GM23338 (cell line): ENCODE measurements around the gene CNGA4. TPM values are rescaled to one million over a fixed set of nuclear protein-coding genes. Genes with fewer than 3 reads are reported as not detected.

Experiments used
- ATAC-seq: fragments of 200-7000 bp; cut with Tn5 transposase; 3 replicates; pipeline ENCODE4 v1.9.1; 2020
- DNase-seq: peaks from one replicate; pipeline ENCODE4 v3.0.0-alpha.2; 2015; ENCODE audit warnings: low spot score
- H2AFZ ChIP-seq: fragments of 200-600 bp; sonication (generic); 2 replicates; pipeline ENCODE4 v1.8.0; 2016; ENCODE audit warnings: antibody characterized with exemption, mild to moderate bottlenecking, moderate library complexity
- H3F3A ChIP-seq: fragments of 200-600 bp; sonication (generic); replicated peaks from 2 replicates; pipeline ENCODE4 v1.8.0; 2017; ENCODE audit warnings: antibody characterized with exemption, mixed run types, low read depth
- H3K27ac ChIP-seq: fragments of 200-600 bp; sonication (generic); 2 replicates; pipeline ENCODE4 v1.6.1; 2016; ENCODE audit warnings: low read depth
- H3K27me3 ChIP-seq: fragments of 200-600 bp; sonication (generic); 2 replicates; pipeline ENCODE4 v1.8.0; 2016; ENCODE audit warnings: mild to moderate bottlenecking, mixed run types, moderate library complexity; ENCODE audit not compliant: insufficient read depth
- H3K36me3 ChIP-seq: fragments of 200-600 bp; sonication (generic); 2 replicates; pipeline ENCODE4 v1.8.0; 2016; ENCODE audit warnings: mild to moderate bottlenecking; ENCODE audit not compliant: insufficient read depth
- H3K4me1 ChIP-seq: fragments of 200-600 bp; sonication (generic); 2 replicates; pipeline ENCODE4 v1.8.0; 2016; ENCODE audit warnings: mild to moderate bottlenecking, moderate library complexity; ENCODE audit not compliant: insufficient read depth
- H3K4me2 ChIP-seq: fragments of 200-600 bp; sonication (generic); 2 replicates; pipeline ENCODE4 v1.7.1; 2017; ENCODE audit warnings: mixed run types
- H3K4me3 ChIP-seq: fragments of 200-600 bp; sonication (generic); 2 replicates; pipeline ENCODE4 v1.6.1; 2016; ENCODE audit warnings: mixed run types
- H3K79me2 ChIP-seq: fragments of 200-600 bp; sonication (generic); replicated peaks from 2 replicates; pipeline ENCODE4 v1.8.0; 2017; ENCODE audit warnings: mild to moderate bottlenecking; ENCODE audit not compliant: insufficient read depth
- H3K9me2 ChIP-seq: fragments of 200-600 bp; sonication (generic); 2 replicates; pipeline ENCODE4 v1.8.0; 2017; ENCODE audit not compliant: insufficient read depth
- H4K20me1 ChIP-seq: fragments of 200-600 bp; sonication (generic); replicated peaks from 2 replicates; pipeline ENCODE4 v1.8.0; 2017; ENCODE audit warnings: mild to moderate bottlenecking; ENCODE audit not compliant: insufficient read depth
- H3K27ac Mint-ChIP-seq: 2 replicates; pipeline ENCODE4 v1.8.0; 2020; ENCODE audit warnings: inconsistent platforms, mild to moderate bottlenecking, moderate library complexity, mixed read lengths
- H3K27me3 Mint-ChIP-seq: 3 replicates; pipeline ENCODE4 v1.8.0; 2022; ENCODE audit warnings: low read depth, mild to moderate bottlenecking, moderate library complexity, mixed read lengths, inconsistent platforms; ENCODE audit not compliant: insufficient read depth, poor library complexity
- H3K36me3 Mint-ChIP-seq: 3 replicates; pipeline ENCODE4 v1.8.0; 2021; ENCODE audit warnings: low read depth, mild to moderate bottlenecking, inconsistent platforms, moderate library complexity, mixed read lengths
- H3K4me1 Mint-ChIP-seq: 3 replicates; pipeline ENCODE4 v1.8.0; 2020; ENCODE audit warnings: mild to moderate bottlenecking, inconsistent platforms, mixed read lengths
- H3K4me3 Mint-ChIP-seq: 3 replicates; pipeline ENCODE4 v1.8.0; 2021; ENCODE audit warnings: moderate library complexity, mild to moderate bottlenecking, inconsistent platforms, mixed read lengths
- H3K9me3 Mint-ChIP-seq: 3 replicates; pipeline ENCODE4 v1.8.0; 2020; ENCODE audit warnings: moderate library complexity, mild to moderate bottlenecking, inconsistent platforms, mixed read lengths
- CREB1 ChIP-seq: fragments of 250-450 bp; sonication (Bioruptor Pico); IDR thresholded peaks from 2 replicates; pipeline ENCODE4 v1.5.0; 2020; ENCODE audit warnings: low read depth, mild to moderate bottlenecking, moderate library complexity
- CTCF ChIP-seq, 2 experiments: fragments of 200-600 bp in 1 of 2; sonication (generic) in 1 of 2; conservative IDR thresholded peaks; 2 replicates each; pipeline versions ENCODE4 v1.5.1 to v1.6.1; 2016 to 2017; ENCODE audit warnings: antibody characterized with exemption in 2 of 2, low read depth in 2 of 2, mild to moderate bottlenecking in 2 of 2, moderate library complexity in 1 of 2
- EZH2 ChIP-seq: fragments of 200-600 bp; sonication (generic); IDR thresholded peaks from one replicate; pipeline ENCODE4 v1.8.0; 2017; ENCODE audit warnings: antibody characterized with exemption, mild to moderate bottlenecking, low read depth; ENCODE audit not compliant: unreplicated experiment
- EZH2phosphoT487 ChIP-seq: fragments of 200-600 bp; sonication (generic); IDR thresholded peaks from one replicate; pipeline ENCODE4 v1.8.1; 2018; ENCODE audit warnings: antibody characterized with exemption; ENCODE audit not compliant: unreplicated experiment
- JUNB ChIP-seq: IDR thresholded peaks from one replicate; pipeline ENCODE4 v1.6.1; 2016; ENCODE audit warnings: antibody characterized with exemption; ENCODE audit not compliant: unreplicated experiment
- NANOG ChIP-seq: IDR thresholded peaks from 2 replicates; pipeline ENCODE4 v1.6.1; 2016; ENCODE audit warnings: antibody characterized with exemption, borderline replicate concordance
- POLR2AphosphoS5 ChIP-seq: IDR thresholded peaks from 2 replicates; pipeline ENCODE4 v1.6.1; 2016; ENCODE audit warnings: antibody characterized with exemption, low read depth
- REST ChIP-seq: IDR thresholded peaks from one replicate; pipeline ENCODE4 v1.6.1; 2018; ENCODE audit warnings: antibody characterized with exemption; ENCODE audit not compliant: unreplicated experiment
- STAT1 ChIP-seq: IDR thresholded peaks from one replicate; pipeline ENCODE4 v1.6.1; 2016; ENCODE audit warnings: antibody characterized with exemption; ENCODE audit not compliant: unreplicated experiment
- ZNF114 ChIP-seq: fragments of 250-450 bp; sonication (Bioruptor Pico); IDR thresholded peaks from 2 replicates; pipeline ENCODE4 v1.5.0; 2020; ENCODE audit warnings: mild to moderate bottlenecking, moderate library complexity
- ZNF331 ChIP-seq: fragments of 250-450 bp; sonication (Bioruptor Pico); IDR thresholded peaks from 2 replicates; pipeline ENCODE4 v1.5.0; 2020; ENCODE audit warnings: low read depth, mild to moderate bottlenecking, moderate library complexity
- ZNF462 ChIP-seq: fragments of 250-450 bp; sonication (Bioruptor Pico); IDR thresholded peaks from 2 replicates; pipeline ENCODE4 v1.5.0; 2020; ENCODE audit warnings: mild to moderate bottlenecking, moderate library complexity
- polyA plus RNA-seq: library from polyadenylated mRNA; unstranded; fragments of >200 nt; fragmentation: Nextera tagmentation; extraction: Ambion mirVana; gene quantifications from 2 replicates; pipeline ENCODE4 v1.2.1, GENCODE V29; 2016
- total RNA-seq: library from RNA; depleted of rRNA; stranded (reverse); fragments of >200 nt; shearing (Covaris generic); gene quantifications from 2 replicates; pipeline ENCODE4 v1.2.3, GENCODE V29; 2014
- TF ChIP-seq, protein P1 (sequence below): IDR thresholded peaks from 2 replicates; pipeline ENCODE4 v1.6.1; 2016; ENCODE audit warnings: antibody characterized with exemption

Gene CNGA4
- total and polyA plus RNA-seq, 2 experiments from 2014 or later = 0.15 TPM; not detected in 1

- Mint-ChIP-seq H3K4me3 (no peak overlapping the region), H3K9me3 (no peaks in the 10 kb centered on the region), H3K27me3 (no peaks in the 10 kb centered on the region), H3K4me1 (no peaks in the 10 kb centered on the region), H3K27ac (no peak overlapping the region), H3K36me3 (0 out of 3 replicates have a peak, but pooled peaks cover 3% of the 10 kb centered on the region)
- Histone ChIP-seq H3K27me3 (no peaks in the 10 kb centered on the region), H3F3A (no peaks in the 10 kb centered on the region), H3K36me3 (no peaks in the 10 kb centered on the region), H3K4me1 (no peaks in the 10 kb centered on the region), H3K4me3 (no peak overlapping the region), H3K9me2 (no peaks in the 10 kb centered on the region), H3K27ac (no peak overlapping the region), H3K79me2 (no peaks in the 10 kb centered on the region), H3K4me2 (no peak overlapping the region), H4K20me1 (peaks cover 5% of the 10 kb centered on the region; the same call in 1 of the 2 replicates), H2AFZ (no peak overlapping the region)
- TF ChIP-seq POLR2AphosphoS5 (no peak), ZNF462 (CRISPR knock-in tag) (no peak), REST (no peak), EZH2 (no peak), JUNB (no peak), STAT1 (no peak), CREB1 (CRISPR knock-in tag) (no peak), CTCF (conservative IDR thresholded peaks at IDR 0.05; ENCODE audit: low read depth in 2 of 2) (no peak), ZNF331 (CRISPR knock-in tag) (no peak), EZH2phosphoT487 (no peak), ZNF114 (no peak), NANOG (no peak)
- TF ChIP-seq, protein P1, sequence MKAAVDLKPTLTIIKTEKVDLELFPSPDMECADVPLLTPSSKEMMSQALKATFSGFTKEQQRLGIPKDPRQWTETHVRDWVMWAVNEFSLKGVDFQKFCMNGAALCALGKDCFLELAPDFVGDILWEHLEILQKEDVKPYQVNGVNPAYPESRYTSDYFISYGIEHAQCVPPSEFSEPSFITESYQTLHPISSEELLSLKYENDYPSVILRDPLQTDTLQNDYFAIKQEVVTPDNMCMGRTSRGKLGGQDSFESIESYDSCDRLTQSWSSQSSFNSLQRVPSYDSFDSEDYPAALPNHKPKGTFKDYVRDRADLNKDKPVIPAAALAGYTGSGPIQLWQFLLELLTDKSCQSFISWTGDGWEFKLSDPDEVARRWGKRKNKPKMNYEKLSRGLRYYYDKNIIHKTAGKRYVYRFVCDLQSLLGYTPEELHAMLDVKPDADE = no peak
- DNase-seq (no peak), ATAC-seq (no peak)
Observed at GRCh38 chr11:6206456-6207180, 32.3 kb upstream of the CNGA4 start.
